Activated CD4-positive, alpha-beta T cell treated with anti-CD3 and anti-CD28 coated beads, Interleukin-2, amount 10 ng/mL, durations not matched to agents 24 days and 14 days (primary cell): ENCODE results near the gene TCF23. TPM values are rescaled to one million over a fixed set of nuclear protein-coding genes. Genes with fewer than 3 reads are reported as not detected.
"Not testable (repeated sequence)": the region's sequence is repeated elsewhere in the genome, so short reads cannot be mapped to it uniquely, and the experiment has no call there.

ENCODE experiments used
- DNase-seq: peaks from one replicate; pipeline ENCODE4 v3.0.0; 2022
- H3K27ac Mint-ChIP-seq: one replicate; pipeline ENCODE4 v1.8.0; 2022; ENCODE audit warnings: mild to moderate bottlenecking, mixed read lengths
- H3K27me3 Mint-ChIP-seq: one replicate; pipeline ENCODE4 v1.8.0; 2022; ENCODE audit warnings: mixed read lengths
- H3K36me3 Mint-ChIP-seq: one replicate; pipeline ENCODE4 v1.8.0; 2022; ENCODE audit warnings: low read depth, mild to moderate bottlenecking, mixed read lengths
- H3K4me1 Mint-ChIP-seq: one replicate; pipeline ENCODE4 v1.8.0; 2021; ENCODE audit warnings: mixed read lengths
- H3K4me3 Mint-ChIP-seq: one replicate; pipeline ENCODE4 v1.8.0; 2022; ENCODE audit warnings: mild to moderate bottlenecking, moderate library complexity, mixed read lengths
- H3K9me3 Mint-ChIP-seq: one replicate; pipeline ENCODE4 v1.8.0; 2021; ENCODE audit warnings: mixed read lengths
- intact Hi-C: fragments of 100-400 bp; cut with micrococcal nuclease; formaldehyde crosslinking; loops from one replicate; pipeline ENCODE4 v1.15.1; 2023
- total RNA-seq: library from RNA; stranded (reverse); gene quantifications from 2 replicates; pipeline ENCODE4 v1.2.3, GENCODE V29; 2022

Gene TCF23
- total RNA-seq, 1 donor from 2014 or later, result not detected

GRCh38 chr2:27178469-27178868 is 29.7 kb downstream of the TCF23 start:
- intact Hi-C loops, result no loop called here
- H3K27ac Mint-ChIP-seq, result no peak overlapping the region
- no peaks in the 10 kb centered on the region for H3K9me3 Mint-ChIP-seq
- H3K4me1 Mint-ChIP-seq, result peaks cover 1% of the 10 kb centered on the region
- H3K36me3 Mint-ChIP-seq, result no peaks in the 10 kb centered on the region
- no peak for DNase-seq
- H3K27me3 Mint-ChIP-seq, result peaks cover 25% of the 10 kb centered on the region
- no peak overlapping the region for H3K4me3 Mint-ChIP-seq

- Mint-ChIP-seq H3K9me3 (no peaks in the 10 kb centered on the region), H3K4me1 (peaks cover 3% of the 10 kb centered on the region), H3K36me3 (no peaks in the 10 kb centered on the region), H3K27ac (no peak overlapping the region), H3K4me3 (no peak overlapping the region), H3K27me3 (peaks cover 31% of the 10 kb centered on the region)
- DNase-seq, result no peak
- intact Hi-C loops, result no loop called here
These were observed 30.7 kb downstream of the TCF23 start for GRCh38 chr2:27179344-27180000.

GRCh38 chr2:27182346-27182745 is 33.5 kb downstream of the TCF23 start:
- DNase-seq, result no peak
- H3K27me3 Mint-ChIP-seq, result peaks cover 37% of the 10 kb centered on the region
- peaks cover 3% of the 10 kb centered on the region for H3K4me1 Mint-ChIP-seq
- intact Hi-C loops, result loop anchor here (10.0 kb wide), 1 partner anchor 338 kb away; the partner anchor contains the start of gene DPYSL5
- H3K36me3 Mint-ChIP-seq, result no peaks in the 10 kb centered on the region
- no peaks in the 10 kb centered on the region for H3K9me3 Mint-ChIP-seq
- H3K27ac Mint-ChIP-seq, result no peak overlapping the region
- H3K4me3 Mint-ChIP-seq, result no peak overlapping the region

GRCh38 chr2:27184115-27184514 is 35.3 kb downstream of the TCF23 start:
- Mint-ChIP-seq H3K4me1 (peaks cover 3% of the 10 kb centered on the region), H3K27me3 (peaks cover 34% of the 10 kb centered on the region), H3K9me3 (no peaks in the 10 kb centered on the region), H3K36me3 (no peaks in the 10 kb centered on the region), H3K4me3 (no peak overlapping the region), H3K27ac (no peak overlapping the region)
- DNase-seq, result no peak
- intact Hi-C loops, result loop anchor here (10.0 kb wide), 1 partner anchor 339 kb away; the partner anchor contains the start of gene DPYSL5

- no peaks in the 10 kb centered on the region for H3K9me3 Mint-ChIP-seq
- intact Hi-C loops, result loop anchor here (10.0 kb wide), 1 partner anchor 341 kb away; the partner anchor contains the start of gene DPYSL5
- H3K36me3 Mint-ChIP-seq, result no peaks in the 10 kb centered on the region
- no peak overlapping the region for H3K4me3 Mint-ChIP-seq
- DNase-seq, result no peak
- peaks cover 31% of the 10 kb centered on the region for H3K27me3 Mint-ChIP-seq
- peaks cover 2% of the 10 kb centered on the region for H3K4me1 Mint-ChIP-seq
- no peak overlapping the region for H3K27ac Mint-ChIP-seq
These were observed 36.7 kb downstream of the TCF23 start for GRCh38 chr2:27185331-27186026.

GRCh38 chr2:27186613-27187345 is 38.0 kb downstream of the TCF23 start:
- Mint-ChIP-seq H3K4me1 (peaks cover 2% of the 10 kb centered on the region), H3K9me3 (no peaks in the 10 kb centered on the region), H3K4me3 (no peak overlapping the region), H3K27ac (no peak overlapping the region), H3K27me3 (peaks cover 30% of the 10 kb centered on the region), H3K36me3 (no peaks in the 10 kb centered on the region)
- intact Hi-C loops, result loop anchor here (10.0 kb wide), 1 partner anchor 342 kb away; the partner anchor contains the start of gene DPYSL5
- DNase-seq, result no peak

- H3K36me3 Mint-ChIP-seq, result no peaks in the 10 kb centered on the region
- no peak overlapping the region for H3K27ac Mint-ChIP-seq
- DNase-seq, result no peak
- H3K9me3 Mint-ChIP-seq, result no peaks in the 10 kb centered on the region
- intact Hi-C loops, result loop anchor here (10.0 kb wide), 1 partner anchor 345 kb away; the partner anchor contains the start of gene DPYSL5
- H3K27me3 Mint-ChIP-seq, result peaks cover 24% of the 10 kb centered on the region
- no peaks in the 10 kb centered on the region for H3K4me1 Mint-ChIP-seq
- no peak overlapping the region for H3K4me3 Mint-ChIP-seq
These were observed 41.2 kb downstream of the TCF23 start for GRCh38 chr2:27189989-27190388.

- no peak overlapping the region for H3K4me3 Mint-ChIP-seq
- no peak overlapping the region for H3K27ac Mint-ChIP-seq
- H3K27me3 Mint-ChIP-seq, result peaks cover 20% of the 10 kb centered on the region
- peak; percentile 86 for DNase-seq
- H3K9me3 Mint-ChIP-seq, result no peaks in the 10 kb centered on the region
- no peaks in the 10 kb centered on the region for H3K36me3 Mint-ChIP-seq
- H3K4me1 Mint-ChIP-seq, result no peaks in the 10 kb centered on the region
- intact Hi-C loops, result loop anchor here (1.0 kb wide), 2 partner anchors 93 to 230 kb away; no protein-coding TSS in a partner anchor
These were observed 42.4 kb downstream of the TCF23 start for GRCh38 chr2:27191070-27191829.

GRCh38 chr2:27194538-27195354 is 45.9 kb downstream of the TCF23 start:
- Mint-ChIP-seq H3K9me3 (no peaks in the 10 kb centered on the region), H3K27ac (no peak overlapping the region), H3K36me3 (peaks cover 12% of the 10 kb centered on the region), H3K4me3 (no peak overlapping the region), H3K4me1 (no peaks in the 10 kb centered on the region), H3K27me3 (peaks cover 11% of the 10 kb centered on the region)
- intact Hi-C loops, result no loop called here
- no peak for DNase-seq

- H3K9me3 Mint-ChIP-seq, H3K27ac Mint-ChIP-seq, intact Hi-C loops, H3K4me3 Mint-ChIP-seq, H3K4me1 Mint-ChIP-seq, DNase-seq: not testable (repeated sequence)
- H3K36me3 Mint-ChIP-seq, result peaks cover 19% of the 10 kb centered on the region
- peaks cover 11% of the 10 kb centered on the region for H3K27me3 Mint-ChIP-seq
These were observed 47.0 kb downstream of the TCF23 start for GRCh38 chr2:27195799-27196198.

GRCh38 chr2:27198068-27198467 is 49.3 kb downstream of the TCF23 start:
- intact Hi-C loops, H3K9me3 Mint-ChIP-seq, H3K4me3 Mint-ChIP-seq: not testable (repeated sequence)

GRCh38 chr2:27198627-27199026 is 49.8 kb downstream of the TCF23 start:
- peaks cover 34% of the 10 kb centered on the region for H3K36me3 Mint-ChIP-seq
- peaks cover 3% of the 10 kb centered on the region for H3K27me3 Mint-ChIP-seq
- no peak overlapping the region for H3K27ac Mint-ChIP-seq
- no peak for DNase-seq
- no peaks in the 10 kb centered on the region for H3K9me3 Mint-ChIP-seq
- H3K4me1 Mint-ChIP-seq, result peaks cover 4% of the 10 kb centered on the region
- intact Hi-C loops, result no loop called here
- H3K4me3 Mint-ChIP-seq, result no peak overlapping the region

More at GRCh38 chr2:27198068-27198467, 49.3 kb downstream of the TCF23 start:
- H3K27ac Mint-ChIP-seq, H3K27me3 Mint-ChIP-seq, H3K4me1 Mint-ChIP-seq, DNase-seq: not testable (repeated sequence)
- peaks cover 28% of the 10 kb centered on the region for H3K36me3 Mint-ChIP-seq

GRCh38 chr2:27199241-27199640 is 50.4 kb downstream of the TCF23 start:
- intact Hi-C loops, result no loop called here
- Mint-ChIP-seq H3K27ac (no peak overlapping the region), H3K27me3 (peaks cover 3% of the 10 kb centered on the region), H3K36me3 (peaks cover 34% of the 10 kb centered on the region), H3K9me3 (no peaks in the 10 kb centered on the region), H3K4me1 (peaks cover 4% of the 10 kb centered on the region), H3K4me3 (no peak overlapping the region)
- no peak for DNase-seq
